ENCODE measurements around the gene MYB.
A peak's percentile ranks its signal among the peaks of the same experiment; 100 is the strongest.

MYB gene

GRCh38 chr6:135189344-135189743 is 8.2 kb downstream of the MYB start:
- no peak for DNase-seq

- no peak for DNase-seq
Measured at GRCh38 chr6:135191508-135192255, 10.6 kb downstream of the MYB start.

- DNase-seq = no peak
Measured at GRCh38 chr6:135192256-135193174, 11.4 kb downstream of the MYB start.

GRCh38 chr6:135193221-135193620 is 12.1 kb downstream of the MYB start:
- DNase-seq = no peak

GRCh38 chr6:135195041-135195440 is 13.9 kb downstream of the MYB start:
- no peak for DNase-seq

GRCh38 chr6:135195522-135195921 is 14.4 kb downstream of the MYB start:
- no peak for DNase-seq

- no peak for DNase-seq
Measured at GRCh38 chr6:135196739-135197510, 15.8 kb downstream of the MYB start.

GRCh38 chr6:135202836-135203235 is 21.7 kb downstream of the MYB start:
- DNase-seq = no peak

- no peak for DNase-seq
Measured at GRCh38 chr6:135204951-135205350, 23.8 kb downstream of the MYB start.

GRCh38 chr6:135209803-135210202 is 28.7 kb downstream of the MYB start:
- DNase-seq = peak; percentile 31

GRCh38 chr6:135210632-135211305 is 29.7 kb downstream of the MYB start:
- no peak for DNase-seq

GRCh38 chr6:135211306-135211702 is 30.2 kb downstream of the MYB start:
- DNase-seq = no peak

- DNase-seq = no peak
Measured at GRCh38 chr6:135212020-135212806, 31.1 kb downstream of the MYB start.

- no peak for DNase-seq
Measured at GRCh38 chr6:135212935-135213334, 31.8 kb downstream of the MYB start.

GRCh38 chr6:135213616-135214015 is 32.5 kb downstream of the MYB start:
- no peak for DNase-seq

- DNase-seq = no peak
Measured at GRCh38 chr6:135215160-135215559, 34.1 kb downstream of the MYB start.

GRCh38 chr6:135215563-135215962 is 34.5 kb downstream of the MYB start:
- no peak for DNase-seq

- DNase-seq = no peak
Measured at GRCh38 chr6:135217663-135218062, 36.6 kb downstream of the MYB start.

GRCh38 chr6:135219346-135219745 is 38.2 kb downstream of the MYB start:
- no peak for DNase-seq

GRCh38 chr6:135221042-135221441 is 39.9 kb downstream of the MYB start:
- no peak for DNase-seq

- no peak for DNase-seq
Measured at GRCh38 chr6:135221505-135221904, 40.4 kb downstream of the MYB start.

- DNase-seq = no peak
Measured at GRCh38 chr6:135222623-135223022, 41.5 kb downstream of the MYB start.
